C1 segment of cervical spinal cord (tissue), 14 donors: Measurements from ENCODE around the gene PDXK.
A peak's percentile ranks its signal among the peaks of the same experiment; 100 is the strongest.

Experiments used
- DNase-seq, 14 donors: peaks; one replicate each; lab custom pipeline; 2025; lab: John Stamatoyannopoulos, UW

PDXK gene

GRCh38 chr21:43803558-43804300 lies 84.8 kb downstream of the PDXK start:
- DNase-seq: no peak

DNA sequence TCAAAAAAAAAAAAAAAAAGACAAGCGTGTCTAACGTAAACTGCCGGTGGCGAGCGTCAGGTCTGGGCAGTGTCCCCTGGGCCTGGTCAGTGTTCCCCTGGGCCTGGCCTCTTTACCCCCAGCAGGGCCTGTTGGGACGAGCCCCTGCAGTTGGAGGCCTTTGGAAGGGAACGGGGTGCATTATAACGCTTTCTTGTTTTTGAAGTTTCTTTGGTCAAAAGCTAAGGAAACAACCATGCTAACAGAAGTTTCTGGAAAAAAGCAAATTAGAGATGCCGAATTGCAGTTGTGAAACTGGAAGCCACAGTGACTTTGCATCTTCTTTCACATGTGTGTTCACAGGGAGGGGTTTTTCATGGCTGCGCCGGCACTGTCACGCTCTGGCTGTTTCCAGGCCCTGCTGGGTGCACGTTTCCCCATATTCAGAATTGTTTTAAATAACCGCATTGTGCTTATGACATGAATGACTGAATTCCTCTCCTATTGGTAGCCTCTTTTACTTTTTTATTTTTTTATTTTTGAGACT lies 86.4 kb downstream of the PDXK start:
- no peak for DNase-seq

GRCh38 chr21:43806017-43806710 lies 87.2 kb downstream of the PDXK start:
- DNase-seq: no peak

DNA sequence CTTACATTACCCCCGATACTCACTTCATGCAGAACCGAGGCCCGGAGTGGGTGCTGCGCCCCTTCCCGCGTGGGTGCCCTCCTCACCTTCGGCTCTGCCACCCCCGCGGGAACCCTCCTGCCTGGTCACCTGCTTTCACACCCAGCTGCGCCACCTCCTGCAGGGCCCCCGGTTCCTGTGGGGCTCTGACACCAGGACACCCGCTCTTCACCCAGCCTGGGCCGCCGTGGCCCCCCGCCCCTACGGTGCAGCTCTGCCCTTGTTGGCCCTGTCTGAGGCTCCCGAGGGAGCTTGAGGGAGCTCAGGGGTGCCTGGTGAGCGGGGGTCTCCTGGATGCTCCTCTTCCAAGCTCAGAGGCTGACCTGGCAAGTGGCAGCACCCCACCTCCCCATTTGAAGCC lies 89.4 kb downstream of the PDXK start:
- DNase-seq: no peak

DNA sequence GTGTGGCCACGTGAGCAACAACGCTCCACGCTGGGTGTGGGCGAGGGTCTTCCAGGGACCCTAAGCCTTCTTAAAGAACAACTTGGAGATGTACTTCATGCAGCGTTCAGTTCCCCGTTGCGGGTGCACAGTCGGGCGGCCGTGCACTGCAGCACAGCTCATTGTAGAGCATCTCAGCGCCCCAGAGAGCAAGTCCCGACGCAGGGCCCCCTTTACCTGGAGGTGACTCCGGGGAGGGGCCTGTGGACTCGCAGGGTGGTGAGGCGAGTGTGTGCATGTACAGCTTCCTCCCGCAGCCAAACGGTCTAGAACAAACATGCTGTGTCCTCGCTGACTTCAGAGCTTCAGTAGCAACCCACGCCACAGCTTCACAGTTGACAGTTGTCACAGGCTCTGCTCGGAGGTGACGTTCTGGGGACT lies 89.9 kb downstream of the PDXK start:
- no peak for DNase-seq

- no peak for DNase-seq
Measured at GRCh38 chr21:43809346-43809799, 90.4 kb downstream of the PDXK start.

GRCh38 chr21:43809853-43810504 lies 91.0 kb downstream of the PDXK start:
- DNase-seq: no peak

- DNase-seq: peak; percentile 6 to 79 (median 48)
Measured at GRCh38 chr21:43810505-43811261, 91.8 kb downstream of the PDXK start.

DNA sequence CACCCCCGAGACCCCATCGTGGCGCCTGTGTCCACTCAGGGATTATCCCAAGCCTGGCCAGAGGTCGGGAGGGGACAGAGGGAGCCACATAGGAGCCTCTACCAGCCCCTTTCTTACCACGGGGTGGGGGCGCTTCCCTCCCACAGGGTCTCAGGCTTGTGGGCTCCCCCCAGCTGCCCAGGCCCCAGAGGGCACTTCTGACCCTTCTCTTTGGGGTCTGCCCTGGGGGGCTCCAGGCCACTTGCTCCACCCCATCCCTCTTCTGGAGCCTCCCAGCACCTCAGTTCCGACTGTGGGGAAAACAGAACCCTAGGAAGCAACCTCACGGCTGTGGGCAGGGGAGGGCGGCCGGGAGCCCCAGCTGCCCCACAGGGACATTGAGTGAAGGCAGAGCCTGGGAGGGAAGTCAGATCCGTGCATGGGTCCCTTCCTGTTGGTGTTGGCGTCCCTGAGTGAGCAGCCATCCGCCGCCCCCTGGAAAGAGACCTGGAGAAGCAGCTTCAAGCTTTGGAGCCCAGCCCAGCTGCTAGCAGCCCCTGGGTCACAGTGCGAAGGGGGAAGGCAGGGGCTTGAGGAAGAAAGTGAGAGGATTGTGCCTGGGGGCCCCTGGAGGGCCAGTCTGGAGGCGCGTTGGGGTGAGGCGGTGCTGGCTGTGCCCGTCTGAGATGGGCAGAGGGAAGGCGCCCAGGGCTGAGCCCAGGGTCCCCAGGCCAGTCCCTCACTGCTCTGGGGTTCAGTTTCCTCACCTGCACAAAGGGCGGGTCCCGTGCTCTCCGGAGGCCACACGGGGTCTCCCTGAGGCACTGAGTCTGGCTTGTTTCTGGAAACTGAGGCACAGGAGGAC lies 92.6 kb downstream of the PDXK start:
- no peak for DNase-seq
